T-helper 1 cell treated with Interleukin-12 subunit alpha and Interleukin-12 subunit beta and Interleukin-4 antibody, amounts not matched to agents 30 μg/mL and 1 μg/mL, for 36 hours (primary cell): ENCODE results near the gene STX16.
A peak's percentile ranks its signal among the peaks of the same experiment; 100 is the strongest.

Experiments used
- H3K27ac Mint-ChIP-seq: one replicate; pipeline ENCODE4 v1.8.0; 2021; ENCODE audit warnings: mild to moderate bottlenecking, mixed read lengths
- H3K27me3 Mint-ChIP-seq: one replicate; pipeline ENCODE4 v1.8.0; 2021; ENCODE audit warnings: low read depth, mixed read lengths
- H3K36me3 Mint-ChIP-seq: one replicate; pipeline ENCODE4 v1.8.0; 2021; ENCODE audit warnings: low read depth, mixed read lengths
- H3K4me1 Mint-ChIP-seq: one replicate; pipeline ENCODE4 v1.8.0; 2021; ENCODE audit warnings: low read depth, mixed read lengths
- H3K4me3 Mint-ChIP-seq: one replicate; pipeline ENCODE4 v1.8.0; 2021; ENCODE audit warnings: mild to moderate bottlenecking, moderate library complexity, mixed read lengths
- H3K9me3 Mint-ChIP-seq: one replicate; pipeline ENCODE4 v1.8.0; 2021; ENCODE audit warnings: mixed read lengths

Gene STX16

GRCh38 chr20:58696411-58696961 lies 45.4 kb downstream of the STX16 start:
- H3K36me3 Mint-ChIP-seq, result peaks cover 9% of the 10 kb centered on the region
- H3K9me3 Mint-ChIP-seq, result no peaks in the 10 kb centered on the region
- H3K4me3 Mint-ChIP-seq, result no peak overlapping the region
- no peaks in the 10 kb centered on the region for H3K27me3 Mint-ChIP-seq
- no peak overlapping the region for H3K27ac Mint-ChIP-seq
- peaks cover 4% of the 10 kb centered on the region for H3K4me1 Mint-ChIP-seq

DNA sequence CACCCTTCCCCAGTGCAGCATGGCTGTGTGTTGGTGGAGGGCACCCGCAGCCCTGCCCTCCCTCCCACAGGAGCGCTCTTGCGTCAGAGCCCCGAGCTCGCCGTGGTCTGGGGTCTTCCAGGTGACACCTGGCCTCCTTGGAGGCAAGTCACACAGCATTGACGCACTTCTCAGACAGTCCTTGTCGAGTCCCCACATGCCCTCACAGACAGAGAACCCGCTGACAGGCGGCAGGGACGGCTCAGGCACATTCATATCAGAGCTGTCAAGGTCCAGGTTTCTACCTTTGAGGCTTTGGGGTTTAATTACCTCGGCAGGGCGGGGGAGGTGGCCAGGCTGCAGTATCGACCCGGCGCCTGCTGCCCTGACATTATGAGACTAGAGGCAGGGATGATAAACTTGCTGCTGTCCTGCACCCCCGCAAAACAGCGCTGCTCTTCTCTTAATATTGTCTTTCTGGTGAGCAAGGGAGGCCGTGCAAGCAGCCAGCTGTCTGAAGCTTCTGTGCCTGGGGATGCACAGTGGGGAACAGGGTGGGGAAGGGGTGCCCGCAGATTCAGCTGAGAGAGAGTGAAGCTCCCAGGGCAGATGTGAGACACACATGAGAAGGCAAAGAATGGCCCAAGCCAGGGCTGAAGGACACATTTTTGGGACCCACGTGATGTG lies 46.3 kb downstream of the STX16 start:
- Mint-ChIP-seq H3K4me3 (no peak overlapping the region), H3K4me1 (peaks cover 4% of the 10 kb centered on the region), H3K36me3 (peaks cover 9% of the 10 kb centered on the region), H3K27me3 (no peaks in the 10 kb centered on the region), H3K9me3 (no peaks in the 10 kb centered on the region), H3K27ac (no peak overlapping the region)

GRCh38 chr20:58697867-58698703 lies 47.0 kb downstream of the STX16 start:
- Mint-ChIP-seq H3K27me3 (no peaks in the 10 kb centered on the region), H3K9me3 (no peaks in the 10 kb centered on the region), H3K4me3 (no peak overlapping the region), H3K36me3 (peaks cover 15% of the 10 kb centered on the region), H3K4me1 (peaks cover 4% of the 10 kb centered on the region), H3K27ac (no peak overlapping the region)

GRCh38 chr20:58698741-58699622 lies 47.9 kb downstream of the STX16 start:
- Mint-ChIP-seq H3K36me3 (peaks cover 19% of the 10 kb centered on the region), H3K4me1 (peaks cover 4% of the 10 kb centered on the region), H3K9me3 (no peaks in the 10 kb centered on the region), H3K27ac (no peak overlapping the region), H3K4me3 (no peak overlapping the region), H3K27me3 (no peaks in the 10 kb centered on the region)

DNA sequence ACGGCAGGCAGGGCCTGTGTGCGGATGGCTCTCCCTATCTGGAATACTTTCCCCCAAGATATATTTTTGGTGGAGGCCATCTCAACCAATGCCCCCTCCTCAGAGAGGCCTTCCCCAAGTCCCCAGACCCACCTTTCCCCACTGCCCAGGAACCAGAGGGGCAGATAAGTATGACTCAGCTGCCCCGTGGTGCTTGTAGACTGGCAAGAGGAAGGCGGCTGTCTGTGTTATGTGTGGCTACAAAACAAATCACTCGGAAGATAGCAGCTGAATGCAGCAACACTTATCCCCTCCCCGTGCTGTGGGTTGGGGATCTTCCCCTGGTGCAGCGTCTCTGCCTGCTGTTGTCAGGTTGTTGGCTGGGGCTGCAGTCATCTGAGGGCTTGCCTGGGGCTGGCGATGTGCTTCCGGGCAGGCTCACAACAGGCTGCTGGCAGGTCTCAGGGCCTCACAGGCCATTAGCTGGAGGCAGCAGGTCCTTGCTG lies 48.6 kb downstream of the STX16 start:
- H3K9me3 Mint-ChIP-seq, result no peaks in the 10 kb centered on the region
- H3K27me3 Mint-ChIP-seq, result no peaks in the 10 kb centered on the region
- H3K27ac Mint-ChIP-seq, result peak overlapping the region; percentile 28
- H3K4me3 Mint-ChIP-seq, result no peak overlapping the region
- peaks cover 20% of the 10 kb centered on the region for H3K36me3 Mint-ChIP-seq
- peaks cover 4% of the 10 kb centered on the region for H3K4me1 Mint-ChIP-seq

GRCh38 chr20:58700121-58700821 lies 49.2 kb downstream of the STX16 start:
- peaks cover 4% of the 10 kb centered on the region for H3K4me1 Mint-ChIP-seq
- no peaks in the 10 kb centered on the region for H3K9me3 Mint-ChIP-seq
- no peaks in the 10 kb centered on the region for H3K27me3 Mint-ChIP-seq
- H3K27ac Mint-ChIP-seq, result peak overlapping the region; percentile 28
- peaks cover 20% of the 10 kb centered on the region for H3K36me3 Mint-ChIP-seq
- no peak overlapping the region for H3K4me3 Mint-ChIP-seq

GRCh38 chr20:58700823-58701222 lies 49.7 kb downstream of the STX16 start:
- Mint-ChIP-seq H3K4me3 (no peak overlapping the region), H3K36me3 (peaks cover 20% of the 10 kb centered on the region), H3K27me3 (no peaks in the 10 kb centered on the region), H3K27ac (no peak overlapping the region), H3K4me1 (peaks cover 4% of the 10 kb centered on the region), H3K9me3 (no peaks in the 10 kb centered on the region)

DNA sequence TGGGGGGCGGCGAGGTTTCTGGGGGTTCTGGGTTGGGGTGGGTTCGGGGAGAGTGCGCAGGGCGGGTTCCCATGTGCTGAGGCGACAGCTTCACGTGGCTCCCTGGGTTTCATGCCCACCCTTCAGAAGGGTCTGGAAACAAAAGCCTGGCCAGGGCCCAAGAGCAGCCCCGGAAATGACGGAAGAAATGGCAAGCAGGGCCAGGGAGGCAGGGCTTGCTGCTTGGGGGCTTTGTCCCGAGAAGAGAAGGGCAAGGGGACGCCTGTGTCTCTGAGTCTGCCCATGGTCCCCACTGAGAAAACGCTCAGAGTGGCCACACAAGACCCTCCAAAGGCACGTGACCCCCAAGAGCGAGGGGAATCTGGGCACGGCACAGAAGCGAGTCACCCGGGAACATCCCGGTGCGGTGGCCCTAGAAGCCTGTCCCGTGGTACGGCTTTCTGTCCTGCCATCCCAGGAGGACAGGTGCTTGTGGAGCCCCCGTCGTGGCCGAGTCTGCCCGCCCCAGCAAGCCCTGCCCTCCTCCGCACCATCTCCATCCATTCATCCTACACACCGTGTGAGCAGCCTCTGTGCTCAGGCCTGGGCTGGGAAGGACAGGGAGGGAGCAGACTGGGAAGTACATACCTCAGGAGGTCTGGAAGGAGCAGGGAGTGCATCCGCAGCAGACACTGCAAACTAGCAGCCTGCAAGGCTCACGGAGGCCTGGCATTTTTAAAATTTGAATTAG lies 50.5 kb downstream of the STX16 start:
- no peak overlapping the region for H3K4me3 Mint-ChIP-seq
- H3K27ac Mint-ChIP-seq, result no peak overlapping the region
- H3K27me3 Mint-ChIP-seq, result no peaks in the 10 kb centered on the region
- H3K4me1 Mint-ChIP-seq, result peaks cover 4% of the 10 kb centered on the region
- no peaks in the 10 kb centered on the region for H3K9me3 Mint-ChIP-seq
- H3K36me3 Mint-ChIP-seq, result peaks cover 20% of the 10 kb centered on the region

DNA sequence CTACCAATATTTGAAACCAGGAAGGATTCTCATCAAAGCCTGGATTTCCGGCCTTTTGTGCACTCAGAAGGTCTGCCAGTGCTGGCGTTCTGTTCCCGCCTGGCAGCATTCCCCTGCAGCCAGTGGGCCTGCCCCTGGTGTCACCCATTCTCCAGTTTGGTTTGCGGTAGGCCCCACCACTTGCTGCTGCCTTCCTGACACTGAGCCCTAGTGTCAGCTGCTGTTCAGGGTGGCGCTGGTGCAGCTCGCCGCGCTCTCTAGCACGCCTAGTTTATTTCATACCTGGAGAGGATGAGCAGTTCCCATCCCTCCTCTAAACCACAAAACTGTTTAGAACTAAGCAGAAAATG lies 51.1 kb downstream of the STX16 start:
- H3K27ac Mint-ChIP-seq, result no peak overlapping the region
- H3K9me3 Mint-ChIP-seq, result no peaks in the 10 kb centered on the region
- H3K4me1 Mint-ChIP-seq, result peaks cover 4% of the 10 kb centered on the region
- H3K27me3 Mint-ChIP-seq, result no peaks in the 10 kb centered on the region
- H3K36me3 Mint-ChIP-seq, result peaks cover 20% of the 10 kb centered on the region
- H3K4me3 Mint-ChIP-seq, result no peak overlapping the region

- Mint-ChIP-seq H3K27ac (no peak overlapping the region), H3K9me3 (no peaks in the 10 kb centered on the region), H3K4me3 (no peak overlapping the region), H3K36me3 (peaks cover 16% of the 10 kb centered on the region), H3K4me1 (peaks cover 4% of the 10 kb centered on the region), H3K27me3 (no peaks in the 10 kb centered on the region)
Measured at GRCh38 chr20:58702859-58703648, 52.0 kb downstream of the STX16 start.

GRCh38 chr20:58703765-58704371 lies 52.8 kb downstream of the STX16 start:
- no peaks in the 10 kb centered on the region for H3K9me3 Mint-ChIP-seq
- no peaks in the 10 kb centered on the region for H3K27me3 Mint-ChIP-seq
- H3K4me1 Mint-ChIP-seq, result peaks cover 4% of the 10 kb centered on the region
- H3K4me3 Mint-ChIP-seq, result no peak overlapping the region
- H3K36me3 Mint-ChIP-seq, result peaks cover 15% of the 10 kb centered on the region
- H3K27ac Mint-ChIP-seq, result no peak overlapping the region

DNA sequence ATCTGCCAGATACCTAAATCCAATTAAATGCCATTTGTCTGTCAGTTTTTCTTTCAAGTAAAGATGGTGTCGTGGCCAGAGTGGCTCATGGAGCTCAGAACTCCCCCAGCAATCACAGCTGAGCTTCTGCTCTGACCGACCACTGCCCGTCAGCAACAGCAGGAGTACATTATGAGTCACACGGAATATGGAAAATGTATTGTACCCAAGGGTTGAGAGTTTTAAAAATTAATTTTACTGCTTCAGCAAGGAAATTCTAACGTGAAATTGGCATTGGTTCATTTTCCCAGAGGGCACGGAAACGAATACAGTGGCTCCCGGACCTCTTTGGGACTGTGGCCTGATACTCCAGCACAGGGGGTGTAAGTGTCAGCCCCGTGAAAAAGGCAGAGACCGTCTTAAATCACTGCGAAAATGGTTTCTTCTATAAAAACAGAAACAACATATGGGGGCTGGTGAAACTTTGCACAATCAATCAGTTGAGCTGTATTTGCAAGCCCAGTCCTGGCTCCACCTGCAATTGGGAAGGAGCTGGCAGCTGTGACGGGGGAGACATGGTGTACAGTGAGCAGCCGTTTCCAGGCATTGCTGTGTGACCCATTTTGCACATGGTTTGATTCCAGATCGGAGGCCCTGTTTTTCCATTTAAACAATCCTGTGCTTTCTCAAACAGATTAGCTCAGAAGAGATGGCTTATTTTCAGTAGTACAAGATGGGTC lies 54.3 kb downstream of the STX16 start:
- no peaks in the 10 kb centered on the region for H3K9me3 Mint-ChIP-seq
- H3K27ac Mint-ChIP-seq, result no peak overlapping the region
- peaks cover 11% of the 10 kb centered on the region for H3K36me3 Mint-ChIP-seq
- no peak overlapping the region for H3K4me3 Mint-ChIP-seq
- H3K4me1 Mint-ChIP-seq, result peaks cover under 1% of the 10 kb centered on the region
- no peaks in the 10 kb centered on the region for H3K27me3 Mint-ChIP-seq
